K562 (cell line): Measurements from ENCODE around the gene MFSD12. TPM values are rescaled to one million over a fixed set of nuclear protein-coding genes. Genes with fewer than 3 reads are reported as not detected.

ENCODE experiments used
- ATAC-seq: fragments of 200-7000 bp; cut with Tn5 transposase; 3 replicates; pipeline ENCODE4 v1.9.1; 2020; ENCODE audit warnings: moderate library complexity
- BruUV-seq: library from RNA; stranded (reverse); fragments of 400-500 nt; replicated peaks from 2 replicates; lab custom pipeline; 2021; lab: Mats Ljungman, UMichigan
- CTCF ChIA-PET: fragments of 300-600 bp; formaldehyde crosslinking; extraction: SDS; loops from one replicate; lab custom pipeline; 2021; ENCODE audit warnings: low intra/inter-chr PET ratio; lab: Yijun Ruan, JAX
- POLR2A ChIA-PET: fragments of 300-600, 350-650 bp; sonication (Branson Sonifier 250); formaldehyde crosslinking; extraction: SDS; loops from one replicate; lab custom pipeline; 2021; ENCODE audit warnings: antibody characterized with exemption, inconsistent platforms; lab: Yijun Ruan, JAX
- DNase-seq, 4 experiments: peaks; one replicate each; pipeline versions ENCODE4 v3.0.0 to v3.0.0-alpha.2; 2011 to 2018; ENCODE audit warnings: low spot score in 3 of 4, mixed read lengths in 3 of 4; ENCODE audit errors: extremely low read depth in 1 of 4
- FAIRE-seq: peaks from 2 replicates; lab custom pipeline; 2011; peaks lifted over from hg19 to GRCh38; lab: Jason Lieb, UNC
- H2AFZ ChIP-seq: 2 replicates; pipeline ENCODE4 v1.6.0; 2011; ENCODE audit warnings: low read depth, low read length, control low read depth, inconsistent platforms
- H3K27ac ChIP-seq: fragments of 200-600 bp; 3 replicates; pipeline ENCODE4 v1.8.0; 2011; ENCODE audit warnings: low read depth, mild to moderate bottlenecking, control low read depth, inconsistent platforms, low read length, moderate library complexity, mixed read lengths; ENCODE audit errors: extremely low read depth
- H3K27me3 ChIP-seq, 2 experiments: fragments of 300-600 bp in 1 of 2; 2 replicates in 1 of 2; 3 replicates in 1 of 2; pipeline versions ENCODE4 v1.6.0 to v1.8.0; 2011; ENCODE audit warnings: inconsistent platforms in 2 of 2, low read length in 2 of 2, mild to moderate bottlenecking in 1 of 2, mixed read lengths in 1 of 2, moderate library complexity in 1 of 2; ENCODE audit not compliant: control insufficient read depth in 2 of 2, insufficient read depth in 2 of 2
- H3K36me3 ChIP-seq: fragments of 300-600 bp; 3 replicates; pipeline ENCODE4 v1.8.0; 2011; ENCODE audit warnings: mild to moderate bottlenecking, low read length, inconsistent platforms; ENCODE audit not compliant: control insufficient read depth, insufficient read depth
- H3K4me1 ChIP-seq, 2 experiments: fragments of 200-600 bp in 1 of 2; replicated peaks in 1 of 2; 2 replicates in 1 of 2; 3 replicates in 1 of 2; pipeline versions ENCODE4 v1.5.1 to v1.8.0; 2011; ENCODE audit warnings: inconsistent platforms in 2 of 2, low read length in 2 of 2, mild to moderate bottlenecking in 1 of 2, mixed read lengths in 1 of 2, moderate library complexity in 1 of 2; ENCODE audit not compliant: control insufficient read depth in 2 of 2, insufficient read depth in 2 of 2
- H3K4me2 ChIP-seq: 2 replicates; pipeline ENCODE4 v1.6.1; 2011; ENCODE audit warnings: low read length, control low read depth, inconsistent platforms, mixed read lengths; ENCODE audit not compliant: insufficient read depth
- H3K4me3 ChIP-seq: fragments of 200-600 bp; sonication (generic), shearing (Covaris generic); 2 replicates; pipeline ENCODE4 v1.5.1; 2016; ENCODE audit warnings: control low read depth, inconsistent platforms
- H3K79me2 ChIP-seq: fragments of 200-600 bp; 3 replicates; pipeline ENCODE4 v1.8.0; 2011; ENCODE audit warnings: low read length, inconsistent platforms; ENCODE audit not compliant: control insufficient read depth, insufficient read depth
- H3K9ac ChIP-seq, 2 experiments: 2 replicates each; pipeline versions ENCODE4 v1.6.0 to v1.6.1; 2011; ENCODE audit warnings: low read depth in 2 of 2, low read length in 2 of 2, control low read depth in 1 of 2, inconsistent platforms in 1 of 2, mild to moderate bottlenecking in 1 of 2, mixed read lengths in 1 of 2; ENCODE audit not compliant: insufficient read depth in 1 of 2
- H3K9me1 ChIP-seq: one replicate; pipeline ENCODE4 v1.6.0; 2011; ENCODE audit warnings: inconsistent platforms, mild to moderate bottlenecking, low read length, moderate library complexity; ENCODE audit not compliant: control insufficient read depth, insufficient read depth
- H3K9me3 ChIP-seq: replicated peaks from 2 replicates; pipeline ENCODE4 v1.5.1; 2011; ENCODE audit warnings: low read depth, low read length, inconsistent platforms; ENCODE audit not compliant: control insufficient read depth, insufficient read depth
- H4K20me1 ChIP-seq: replicated peaks from 2 replicates; pipeline ENCODE4 v1.6.1; 2011; ENCODE audit warnings: low read length, inconsistent platforms, mixed read lengths; ENCODE audit not compliant: control insufficient read depth, insufficient read depth
- DIDO1 ChIP-seq: fragments of 450-650 bp; IDR thresholded peaks from 2 replicates; pipeline ENCODE4 v1.6.1; 2016; ENCODE audit warnings: low read depth, missing biosample characterization, missing genetic modification characterization
- JUN ChIP-seq, 2 experiments: sonication (generic) in 1 of 2; formaldehyde crosslinking in 1 of 2; IDR thresholded peaks; 2 replicates each; pipeline versions ENCODE4 v1.6.1 to v1.8.0; 2012 to 2022; ENCODE audit warnings: borderline replicate concordance in 2 of 2, mild to moderate bottlenecking in 2 of 2, improper control_type of control experiment in 1 of 2, low read depth in 1 of 2, low read length in 1 of 2, missing genetic modification reagents in 1 of 2
- MCM3 ChIP-seq: fragments of 450-650 bp; IDR thresholded peaks from 2 replicates; pipeline ENCODE4 v1.6.1; 2016
- PHB2 ChIP-seq: fragments of 450-650 bp; IDR thresholded peaks from 2 replicates; pipeline ENCODE4 v1.6.1; 2017; ENCODE audit warnings: low read depth
- POLR2G ChIP-seq: fragments of 200-400 bp; formaldehyde crosslinking; IDR thresholded peaks from 2 replicates; pipeline ENCODE4 v1.6.1; 2017; ENCODE audit warnings: low read depth, mild to moderate bottlenecking, antibody characterized with exemption, low read length, moderate library complexity
- RBM25 ChIP-seq: fragments of 200-400 bp; formaldehyde crosslinking; IDR thresholded peaks from 2 replicates; pipeline ENCODE4 v1.6.1; 2018; ENCODE audit warnings: low read length, low read depth, moderate library complexity; ENCODE audit not compliant: severe bottlenecking
- SAFB2 ChIP-seq: fragments of 200-400 bp; formaldehyde crosslinking; IDR thresholded peaks from 2 replicates; pipeline ENCODE4 v1.6.1; 2018; ENCODE audit warnings: borderline replicate concordance, low read length, low read depth, moderate library complexity; ENCODE audit not compliant: severe bottlenecking
- TSC22D4 ChIP-seq: fragments of 450-650 bp; IDR thresholded peaks from 2 replicates; pipeline ENCODE4 v1.6.1; 2016; ENCODE audit warnings: missing genetic modification characterization, missing biosample characterization, control low read depth
- YBX1 ChIP-seq: fragments of 450-650 bp; IDR thresholded peaks from 2 replicates; pipeline ENCODE4 v1.7.1; 2016; ENCODE audit warnings: mild to moderate bottlenecking
- ZC3H8 ChIP-seq: fragments of 450-650 bp; IDR thresholded peaks from 2 replicates; pipeline ENCODE4 v1.6.1; 2017
- ZFP36 ChIP-seq: fragments of 150-350 bp; IDR thresholded peaks from 2 replicates; pipeline ENCODE4 v1.6.1; 2018; ENCODE audit warnings: low read length, low read depth; ENCODE audit not compliant: partially characterized antibody
- ZHX1 ChIP-seq: fragments of 150-350 bp; conservative IDR thresholded peaks from 2 replicates; pipeline ENCODE4 v1.6.1; 2014; ENCODE audit warnings: low read length
- ZNF586 ChIP-seq: fragments of 450-650 bp; formaldehyde crosslinking; conservative IDR thresholded peaks from 2 replicates; pipeline ENCODE4 v1.4.0; 2020; ENCODE audit warnings: mild to moderate bottlenecking, moderate library complexity
- WGBS: fragments of 100-300 bp; shearing (Covaris generic); methylation state at CpG from one replicate; pipeline ENCODE4 v1.1.6; 2016; ENCODE audit warnings: low coverage, mixed read lengths; ENCODE audit not compliant: insufficient coverage; ENCODE audit errors: missing lambda C conversion rate; 5-methylcytosine and 5-hydroxymethylcytosine counted together
- in situ Hi-C: fragments of 300-500 bp; cut with MboI; formaldehyde crosslinking; loops from 4 replicates; pipeline ENCODE4 v1.15.0; 2018; ENCODE audit warnings: inconsistent platforms, mixed read lengths
- intact Hi-C: fragments of 100-400 bp; cut with micrococcal nuclease; formaldehyde crosslinking; loops from 2 replicates; pipeline ENCODE4 v1.14.2; 2022
- polyA plus RNA-seq, 8 experiments: library from polyadenylated mRNA; depleted of rRNA in 4 of 8; stranded (reverse) in 5 of 8; unstranded in 3 of 8; fragments of >200 nt; fragmentation: Nextera tagmentation in 2 of 8; fragmentation: Illumina TruSeq in 1 of 8; extraction: Ambion mirVana in 2 of 8; extraction: Trizol in 1 of 8; gene quantifications; 2 replicates each; pipeline versions ENCODE4 v1.2.1 to v1.2.3, GENCODE V29; 2011 to 2014; ENCODE audit warnings: inconsistent platforms in 1 of 8, missing spikeins in 1 of 8
- total RNA-seq, 7 experiments: library from RNA; depleted of rRNA in 6 of 7; stranded (reverse); fragments of >200 nt in 6 of 7; fragmentation: Illumina TruSeq in 2 of 7; extraction: Trizol in 2 of 7; gene quantifications; 2 replicates each; pipeline versions ENCODE4 v1.2.1 to v1.2.3, GENCODE V29; 2011 to 2021; ENCODE audit warnings: low replicate concordance in 1 of 7

The MFSD12 gene
- total and polyA plus RNA-seq, 9 of the 15 experiments (the other 6 are each of a cell fraction or from before 2014, with no cell fraction given) = 0.69 to 112 (median 31.8) TPM

- Histone ChIP-seq H3K9ac (peak overlapping the region in 1 of 2 experiments; percentile 31; a peak in 1 of 4 replicates), H3K9me1 (no peaks in the 10 kb centered on the region), H3K79me2 (peaks cover 38% of the 10 kb centered on the region), H3K27ac (no peak overlapping the region), H3K4me2 (no peak overlapping the region), H3K9me3 (no peaks in the 10 kb centered on the region), H3K27me3 (no peaks in the 10 kb centered on the region), H4K20me1 (no peaks in the 10 kb centered on the region), H3K4me3 (no peak overlapping the region), H3K36me3 (peaks cover 66% of the 10 kb centered on the region), H2AFZ (no peak overlapping the region), H3K4me1 (peaks cover 5 to 25% of the 10 kb centered on the region in 2 experiments; a peak in 4 of 5 replicates)
- no peak for ATAC-seq
- intact Hi-C loops (no loop called here), in situ Hi-C loops (no loop called here)
- FAIRE-seq = no peak
- POLR2A ChIA-PET = interaction anchor here (0.6 to 1.3 kb wide), 4 partner anchors 17 to 489 kb away, joined by 3 to 4 read pairs (median 3); no protein-coding TSS in a partner anchor
- no peak for DNase-seq
- 95% methylated on average over 26 of the region's 32 CpGs for WGBS
- BruUV-seq = no TSS peak
- CTCF ChIA-PET = interaction anchor here (0.8 kb wide), 1 partner anchor 12 kb away, joined by 3 read pairs; no protein-coding TSS in a partner anchor
- TF ChIP-seq YBX1 (no peak), DIDO1 (tag) (no peak), PHB2 (no peak), POLR2G (0 out of 2 replicates have a peak, but pooled peaks have one; percentile 24), ZNF586 (no peak), ZC3H8 (no peak), TSC22D4 (tag) (no peak), ZHX1 (no peak), RBM25 (peak; percentile 38), SAFB2 (no peak), ZFP36 (peak; percentile 41), JUN (IDR thresholded peaks at IDR 0.05; ENCODE audit: borderline replicate concordance, low read depth, low read length) (no peak), JUN (CRISPR knock-in tag; IDR thresholded peaks at IDR 0.05; ENCODE audit: borderline replicate concordance) (no peak), MCM3 (no peak)
Observed at GRCh38 chr19:3496392-3497273, 60.8 kb downstream of the MFSD12 start.
